Skeletal muscle tissue (tissue), 4 donors: Measurements from ENCODE around the gene USP43. TPM values are rescaled to one million over a fixed set of nuclear protein-coding genes. Genes with fewer than 3 reads are reported as not detected.
"Not testable (repeated sequence)": the region's sequence is repeated elsewhere in the genome, so short reads cannot be mapped to it uniquely, and the experiment has no call there.

Experiments used
- H3K27ac ChIP-seq: one replicate; pipeline ENCODE4 v1.7.0; 2013; ENCODE audit warnings: mild to moderate bottlenecking, low read depth, low read length, inconsistent platforms
- H3K27me3 ChIP-seq, 3 donors: one replicate each; pipeline ENCODE4 v1.7.0; 2013; ENCODE audit warnings: low read length in 3 of 3; ENCODE audit not compliant: control insufficient read depth in 3 of 3, insufficient read depth in 3 of 3
- H3K36me3 ChIP-seq, 3 donors: one replicate each; pipeline ENCODE4 v1.7.0; 2013; ENCODE audit warnings: low read length in 3 of 3; ENCODE audit not compliant: control insufficient read depth in 3 of 3, insufficient read depth in 3 of 3
- H3K4me1 ChIP-seq, 3 donors: one replicate each; pipeline ENCODE4 v1.7.0; 2013; ENCODE audit warnings: low read length in 3 of 3, mild to moderate bottlenecking in 3 of 3; ENCODE audit not compliant: control insufficient read depth in 3 of 3, insufficient read depth in 3 of 3
- H3K4me3 ChIP-seq, 3 donors: one replicate each; pipeline ENCODE4 v1.7.0; 2013; ENCODE audit warnings: low read length in 3 of 3
- H3K9ac ChIP-seq, 3 donors: one replicate each; pipeline ENCODE4 v1.7.0; 2013; ENCODE audit warnings: low read length in 3 of 3, mild to moderate bottlenecking in 3 of 3, moderate library complexity in 2 of 3, low read depth in 1 of 3
- H3K9me3 ChIP-seq, 3 donors: one replicate each; pipeline ENCODE4 v1.7.0; 2013; ENCODE audit warnings: low read length in 3 of 3; ENCODE audit not compliant: control insufficient read depth in 3 of 3
- total RNA-seq: library from RNA; depleted of rRNA; stranded (reverse); fragments of >200 nt; gene quantifications from one replicate; pipeline ENCODE4 v1.2.3, GENCODE V29; 2014
- donor health status: Osteomylitis.

Gene USP43
- total RNA-seq, 1 donor from 2014 or later = under 0.01 TPM

DNA sequence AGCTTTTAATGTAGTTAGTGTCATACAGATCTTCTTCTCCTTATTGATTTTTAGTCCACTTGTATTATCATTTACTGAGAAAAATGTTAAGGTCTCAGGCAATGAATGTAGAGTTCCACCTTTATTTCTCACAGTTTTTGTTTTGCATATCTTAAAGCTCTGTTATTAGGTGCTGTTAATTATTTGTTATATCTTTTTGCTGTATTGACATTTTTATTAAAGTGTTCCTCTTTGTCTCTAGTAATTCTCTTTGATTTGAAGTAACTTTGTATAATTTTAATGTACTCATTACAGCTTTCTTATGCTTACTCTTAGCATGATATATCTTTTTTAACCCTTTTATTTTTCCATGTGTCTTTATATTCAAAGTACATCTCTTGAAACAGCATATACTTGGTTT lies 22.4 kb upstream of the USP43 start:
- H3K4me3 ChIP-seq = no peak overlapping the region
- H3K27me3 ChIP-seq = no peaks in the 10 kb centered on the region
- peaks cover 0 to 20% (median 3%) of the 10 kb centered on the region in 3 donors for H3K9me3 ChIP-seq
- H3K36me3 ChIP-seq = no peaks in the 10 kb centered on the region
- no peak overlapping the region for H3K9ac ChIP-seq
- H3K27ac ChIP-seq = no peak overlapping the region
- no peaks in the 10 kb centered on the region for H3K4me1 ChIP-seq

DNA sequence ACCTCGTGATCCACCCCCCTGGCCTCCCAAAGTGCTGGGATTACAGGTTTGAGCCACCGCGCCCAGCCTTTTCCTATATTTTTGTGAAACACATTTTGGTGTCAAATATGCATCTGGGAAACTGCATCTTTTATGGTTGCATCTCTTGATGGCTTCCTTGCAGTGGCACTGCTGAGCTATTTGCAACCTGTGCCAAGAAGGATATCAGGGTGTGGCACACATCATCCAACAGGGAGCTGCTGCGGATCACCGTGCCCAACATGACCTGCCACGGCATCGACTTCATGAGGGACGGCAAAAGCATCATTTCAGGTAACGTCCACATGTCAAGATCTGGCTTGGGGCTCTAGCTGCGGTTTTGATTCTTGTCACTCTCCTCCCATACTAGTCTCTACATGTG lies 16.8 kb upstream of the USP43 start:
- H3K9ac ChIP-seq = no peak overlapping the region
- no peak overlapping the region for H3K4me3 ChIP-seq
- no peaks in the 10 kb centered on the region for H3K4me1 ChIP-seq
- no peak overlapping the region for H3K27ac ChIP-seq
- no peaks in the 10 kb centered on the region for H3K36me3 ChIP-seq
- peaks cover 0 to 3% (median 0%) of the 10 kb centered on the region in 3 donors for H3K27me3 ChIP-seq
- H3K9me3 ChIP-seq = peaks cover 0 to 9% (median 3%) of the 10 kb centered on the region in 3 donors

- Histone ChIP-seq H3K36me3 (no peaks in the 10 kb centered on the region), H3K27me3 (peaks cover 0 to 6% (median 0%) of the 10 kb centered on the region in 3 donors), H3K4me3 (no peak overlapping the region), H3K9ac (no peak overlapping the region), H3K9me3 (no peaks in the 10 kb centered on the region), H3K4me1 (no peaks in the 10 kb centered on the region), H3K27ac (no peak overlapping the region)
Observed at GRCh38 chr17:9632741-9633140, 12.6 kb upstream of the USP43 start.

GRCh38 chr17:9635340-9635739 lies 10.0 kb upstream of the USP43 start:
- H3K9me3 ChIP-seq = no peaks in the 10 kb centered on the region
- no peaks in the 10 kb centered on the region for H3K4me1 ChIP-seq
- no peak overlapping the region for H3K9ac ChIP-seq
- peaks cover 0 to 15% (median 0%) of the 10 kb centered on the region in 3 donors for H3K27me3 ChIP-seq
- no peak overlapping the region for H3K27ac ChIP-seq
- H3K4me3 ChIP-seq = no peak overlapping the region
- no peaks in the 10 kb centered on the region for H3K36me3 ChIP-seq

GRCh38 chr17:9636501-9636900 lies 8.8 kb upstream of the USP43 start:
- no peaks in the 10 kb centered on the region for H3K9me3 ChIP-seq
- no peak overlapping the region for H3K4me3 ChIP-seq
- no peak overlapping the region for H3K9ac ChIP-seq
- H3K27ac ChIP-seq = no peak overlapping the region
- H3K36me3 ChIP-seq = no peaks in the 10 kb centered on the region
- H3K27me3 ChIP-seq = peaks cover 0 to 15% (median 0%) of the 10 kb centered on the region in 3 donors
- H3K4me1 ChIP-seq = no peaks in the 10 kb centered on the region

DNA sequence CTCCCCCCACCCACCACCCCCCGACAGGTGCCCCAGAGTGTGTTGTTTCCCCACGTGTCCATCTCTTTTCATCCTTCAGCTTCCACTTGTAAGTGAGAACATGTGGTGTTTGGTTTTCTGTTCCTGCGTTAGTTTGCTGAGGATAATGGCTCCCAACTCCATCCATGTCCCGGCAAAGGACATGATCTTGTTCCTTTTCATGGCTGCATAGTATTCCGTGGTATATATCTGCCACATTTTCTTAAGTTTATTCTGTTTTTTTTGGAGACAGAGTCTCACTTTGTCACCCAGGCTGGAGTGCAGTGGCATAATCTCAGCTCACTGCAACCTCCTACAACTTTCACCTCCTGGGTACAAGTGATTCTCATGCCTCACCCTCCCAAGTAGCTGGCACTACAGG lies 4.9 kb upstream of the USP43 start:
- not testable (repeated sequence) for H3K4me1 ChIP-seq, H3K27ac ChIP-seq, H3K4me3 ChIP-seq, H3K36me3 ChIP-seq, H3K9me3 ChIP-seq, H3K9ac ChIP-seq
- peaks cover 11 to 21% (median 11%) of the 10 kb centered on the region in 3 donors for H3K27me3 ChIP-seq

GRCh38 chr17:9643611-9644010 lies 1.7 kb upstream of the USP43 start:
- Histone ChIP-seq H3K27ac (no peak overlapping the region), H3K27me3 (peaks cover 29 to 38% (median 34%) of the 10 kb centered on the region in 3 donors), H3K4me3 (no peak overlapping the region), H3K36me3 (no peaks in the 10 kb centered on the region), H3K9me3 (no peaks in the 10 kb centered on the region), H3K4me1 (peaks cover 12 to 17% (median 15%) of the 10 kb centered on the region in 3 donors), H3K9ac (no peak overlapping the region)

DNA sequence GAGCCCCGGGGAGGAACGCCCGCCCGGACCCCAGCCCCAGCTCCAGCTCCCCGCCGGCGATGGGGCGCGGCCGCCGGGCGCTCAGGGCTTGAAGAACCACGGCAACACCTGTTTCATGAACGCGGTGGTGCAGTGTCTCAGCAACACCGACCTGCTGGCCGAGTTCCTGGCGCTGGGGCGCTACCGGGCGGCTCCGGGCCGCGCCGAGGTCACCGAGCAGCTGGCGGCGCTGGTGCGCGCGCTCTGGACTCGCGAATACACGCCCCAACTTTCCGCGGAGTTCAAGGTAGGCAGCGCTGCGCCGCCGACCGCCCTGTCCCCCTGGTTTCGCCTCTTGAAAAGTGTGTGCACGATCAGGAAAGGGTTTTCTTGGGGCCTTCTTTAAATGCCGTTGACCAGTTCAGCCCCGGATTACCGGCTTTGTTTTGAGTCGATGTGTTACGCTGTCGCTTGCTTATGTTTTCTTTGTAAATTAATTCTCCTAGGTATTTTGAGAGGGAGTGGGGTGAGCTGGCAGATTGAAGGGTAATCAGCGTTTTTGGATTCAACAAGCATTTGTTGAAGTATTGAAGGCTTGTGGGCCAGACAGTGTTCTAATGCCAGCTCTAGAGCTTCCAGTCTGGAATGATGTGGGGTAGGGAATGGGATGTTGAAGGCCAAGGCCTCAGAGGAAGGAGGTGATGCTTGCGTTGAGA lies 681 bp downstream of the USP43 start:
- H3K27ac ChIP-seq = no peak overlapping the region
- no peak overlapping the region for H3K9ac ChIP-seq
- peaks cover 29 to 37% (median 35%) of the 10 kb centered on the region in 3 donors for H3K27me3 ChIP-seq
- H3K4me1 ChIP-seq = peaks cover 12 to 17% (median 15%) of the 10 kb centered on the region in 3 donors
- H3K9me3 ChIP-seq = no peaks in the 10 kb centered on the region
- H3K4me3 ChIP-seq = peak overlapping the region; percentile 31 to 39 (median 35)
- H3K36me3 ChIP-seq = no peaks in the 10 kb centered on the region

DNA sequence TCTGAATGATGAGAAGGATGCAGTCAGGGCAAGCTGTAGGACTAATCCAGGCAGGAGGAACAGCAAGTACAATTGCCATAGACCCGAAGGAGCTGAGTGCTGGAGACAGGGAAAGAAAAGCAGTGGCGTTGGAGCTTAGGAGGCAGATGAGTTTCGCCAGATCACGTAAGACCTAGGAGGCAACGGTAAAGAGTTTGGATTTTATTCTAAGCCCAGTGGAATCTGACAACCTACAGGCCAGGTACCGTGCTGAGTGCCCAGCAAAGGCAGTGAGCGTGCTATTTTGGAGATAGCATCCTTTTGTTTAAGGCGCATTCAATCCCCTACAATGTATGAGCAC lies 1.2 kb downstream of the USP43 start:
- Histone ChIP-seq H3K4me1 (peaks cover 12 to 17% (median 15%) of the 10 kb centered on the region in 3 donors), H3K27ac (no peak overlapping the region), H3K9me3 (no peaks in the 10 kb centered on the region), H3K9ac (no peak overlapping the region), H3K27me3 (peaks cover 29 to 37% (median 35%) of the 10 kb centered on the region in 3 donors), H3K36me3 (no peaks in the 10 kb centered on the region), H3K4me3 (no peak overlapping the region)

DNA sequence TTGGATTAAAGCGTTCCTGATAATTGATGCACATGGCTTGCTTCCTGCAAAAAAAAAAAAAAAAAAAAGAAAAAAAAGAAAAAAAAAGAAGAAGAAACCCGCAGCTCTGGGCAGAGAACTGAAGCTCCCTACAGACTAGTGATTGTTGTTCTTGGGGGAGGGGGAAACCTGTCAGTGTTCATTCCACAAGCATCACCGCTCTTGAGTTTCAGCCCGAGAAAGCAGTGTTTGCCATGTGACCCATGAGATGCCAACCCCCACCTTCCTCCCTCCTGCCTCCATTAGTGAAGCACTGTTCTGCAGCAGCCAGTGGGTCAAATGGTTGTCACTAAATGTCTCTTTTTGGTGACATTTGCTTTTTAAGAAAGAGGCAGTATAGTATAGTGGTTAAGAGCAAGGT lies 1.7 kb downstream of the USP43 start:
- Histone ChIP-seq H3K9ac (no peak overlapping the region), H3K4me1 (peaks cover 12 to 17% (median 15%) of the 10 kb centered on the region in 3 donors), H3K4me3 (no peak overlapping the region), H3K9me3 (no peaks in the 10 kb centered on the region), H3K27ac (no peak overlapping the region), H3K27me3 (peaks cover 29 to 37% (median 35%) of the 10 kb centered on the region in 3 donors), H3K36me3 (no peaks in the 10 kb centered on the region)
